Mesendoderm (in vitro differentiated cells): ENCODE measurements around the gene DENND1B.

Experiments used
- DNase-seq: peaks from one replicate; pipeline ENCODE4 v3.0.0; 2013
- H2AK5ac ChIP-seq: 2 replicates; pipeline ENCODE4 v1.6.1; 2013; ENCODE audit warnings: low read length, inconsistent platforms
- H2BK120ac ChIP-seq: 2 replicates; pipeline ENCODE4 v1.6.1; 2013; ENCODE audit warnings: low read depth, mild to moderate bottlenecking, low read length, moderate library complexity, mixed read lengths
- H2BK15ac ChIP-seq: replicated peaks from 2 replicates; pipeline ENCODE4 v1.6.1; 2013; ENCODE audit warnings: low read depth, mild to moderate bottlenecking, moderate library complexity
- H2BK5ac ChIP-seq: 2 replicates; pipeline ENCODE4 v1.6.1; 2013; ENCODE audit warnings: low read length, inconsistent platforms
- H3K18ac ChIP-seq: 2 replicates; pipeline ENCODE4 v1.6.1; 2013; ENCODE audit warnings: mild to moderate bottlenecking, low read length, mixed read lengths
- H3K23ac ChIP-seq: one replicate; pipeline ENCODE4 v1.6.1; 2013; ENCODE audit warnings: low read length
- H3K27ac ChIP-seq: 2 replicates; pipeline ENCODE4 v1.5.1; 2013; ENCODE audit warnings: low read depth, mild to moderate bottlenecking, inconsistent platforms, low read length, moderate library complexity
- H3K27me3 ChIP-seq: 2 replicates; pipeline ENCODE4 v1.6.1; 2013; ENCODE audit warnings: low read length, control low read depth, mild to moderate bottlenecking, inconsistent platforms; ENCODE audit not compliant: insufficient read depth, poor library complexity
- H3K36me3 ChIP-seq: 2 replicates; pipeline ENCODE4 v1.6.1; 2013; ENCODE audit warnings: low read length, inconsistent platforms; ENCODE audit not compliant: control insufficient read depth, insufficient read depth
- H3K4ac ChIP-seq: one replicate; pipeline ENCODE4 v1.6.1; 2013; ENCODE audit warnings: low read depth, mild to moderate bottlenecking, low read length, moderate library complexity
- H3K4me1 ChIP-seq: 2 replicates; pipeline ENCODE4 v1.6.1; 2013; ENCODE audit warnings: low read depth, low read length, inconsistent platforms; ENCODE audit not compliant: control insufficient read depth
- H3K4me2 ChIP-seq: 2 replicates; pipeline ENCODE4 v1.6.1; 2013; ENCODE audit warnings: low read length
- H3K4me3 ChIP-seq: 2 replicates; pipeline ENCODE4 v1.5.1; 2013; ENCODE audit warnings: mild to moderate bottlenecking, low read length
- H3K56ac ChIP-seq: one replicate; pipeline ENCODE4 v1.6.1; 2013; ENCODE audit warnings: low read length
- H3K79me1 ChIP-seq: 2 replicates; pipeline ENCODE4 v1.6.1; 2013; ENCODE audit warnings: low read length, inconsistent platforms
- H3K79me2 ChIP-seq: 2 replicates; pipeline ENCODE4 v1.6.1; 2013; ENCODE audit warnings: mild to moderate bottlenecking, low read length; ENCODE audit not compliant: control insufficient read depth, insufficient read depth
- H3K9ac ChIP-seq: 2 replicates; pipeline ENCODE4 v1.6.1; 2013; ENCODE audit warnings: low read length, inconsistent platforms
- H4K5ac ChIP-seq: one replicate; pipeline ENCODE4 v1.6.1; 2013; ENCODE audit warnings: low read length
- H4K8ac ChIP-seq: one replicate; pipeline ENCODE4 v1.6.1; 2013; ENCODE audit warnings: low read depth, mild to moderate bottlenecking, control low read depth, low read length, moderate library complexity
- WGBS: extraction: QIAGEN DNeasy Blood & Tissue Kit; methylation state at CpG from one replicate; pipeline ENCODE4 v1.1.7; 2013; ENCODE audit warnings: low lambda C conversion rate, missing lambda C conversion rate; ENCODE audit not compliant: insufficient coverage; ENCODE audit errors: extremely low coverage; 5-methylcytosine and 5-hydroxymethylcytosine counted together

The DENND1B gene

DNA sequence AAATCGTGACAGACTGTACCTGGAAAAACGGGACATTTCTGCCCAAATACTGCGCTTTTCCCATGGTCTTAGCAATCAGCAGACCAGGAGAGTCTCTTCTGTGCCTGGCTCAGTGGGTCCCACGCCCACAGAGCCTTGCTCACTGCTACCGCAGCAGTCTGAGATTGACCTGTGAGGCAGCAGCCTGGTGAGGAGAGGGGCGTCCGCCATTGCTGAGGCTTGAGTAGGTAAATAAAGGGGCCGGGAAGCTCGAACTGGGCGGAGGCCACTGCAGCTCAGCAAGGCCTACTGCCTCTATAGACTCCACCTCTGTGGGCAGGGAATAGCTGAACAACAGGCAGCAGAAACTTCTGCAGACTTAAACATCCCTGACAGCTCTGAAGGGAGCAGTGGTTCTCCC lies 203.1 kb downstream of the DENND1B start:
- Histone ChIP-seq H3K18ac (no peak overlapping the region), H3K4ac (no peak overlapping the region), H3K56ac (no peak overlapping the region), H3K79me2 (no peaks in the 10 kb centered on the region), H3K23ac (no peak overlapping the region), H3K9ac (no peak overlapping the region), H3K27ac (no peak overlapping the region), H4K8ac (no peak overlapping the region), H2BK5ac (no peak overlapping the region), H2AK5ac (no peak overlapping the region), H4K5ac (no peak overlapping the region), H3K4me3 (no peak overlapping the region), H2BK120ac (no peak overlapping the region), H3K27me3 (no peaks in the 10 kb centered on the region), H3K79me1 (no peaks in the 10 kb centered on the region), H2BK15ac (no peak overlapping the region), H3K4me1 (no peaks in the 10 kb centered on the region), H3K4me2 (no peak overlapping the region), H3K36me3 (no peaks in the 10 kb centered on the region)
- DNase-seq = no peak
- WGBS = no CpG with 5 or more reads among the region's 10 CpGs

DNA sequence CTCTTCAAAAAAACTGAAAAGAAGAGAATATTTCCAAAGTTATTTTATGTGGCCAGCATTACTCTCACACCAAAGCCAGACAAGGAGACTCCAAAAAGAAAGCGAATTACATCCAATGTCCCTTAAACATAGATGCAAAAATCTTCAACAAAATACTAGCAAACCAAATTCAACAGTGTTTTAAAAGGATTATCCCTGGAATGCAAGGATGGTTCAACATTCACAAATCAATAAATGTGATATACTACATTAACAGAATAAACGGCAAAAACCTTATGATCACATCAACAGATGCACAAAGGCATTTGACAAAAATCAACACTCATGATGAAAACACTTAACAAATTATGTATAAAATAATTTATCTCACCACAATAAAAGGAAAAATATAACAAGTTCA lies 207.8 kb downstream of the DENND1B start:
- no peak overlapping the region for H3K4ac ChIP-seq
- no peak overlapping the region for H3K56ac ChIP-seq
- no peak overlapping the region for H2BK120ac ChIP-seq
- no peaks in the 10 kb centered on the region for H3K4me1 ChIP-seq
- H3K23ac ChIP-seq = no peak overlapping the region
- no peak overlapping the region for H4K8ac ChIP-seq
- H2BK15ac ChIP-seq = no peak overlapping the region
- H4K5ac ChIP-seq = no peak overlapping the region
- no CpG with 5 or more reads among the region's 2 CpGs for WGBS
- H3K18ac ChIP-seq = no peak overlapping the region
- no peak for DNase-seq
- no peak overlapping the region for H3K4me2 ChIP-seq
- H2AK5ac ChIP-seq = no peak overlapping the region
- no peaks in the 10 kb centered on the region for H3K79me2 ChIP-seq
- H3K27me3 ChIP-seq = no peaks in the 10 kb centered on the region
- no peak overlapping the region for H3K4me3 ChIP-seq
- H3K9ac ChIP-seq = no peak overlapping the region
- H2BK5ac ChIP-seq = no peak overlapping the region
- no peaks in the 10 kb centered on the region for H3K36me3 ChIP-seq
- H3K79me1 ChIP-seq = no peaks in the 10 kb centered on the region
- H3K27ac ChIP-seq = no peak overlapping the region

DNA sequence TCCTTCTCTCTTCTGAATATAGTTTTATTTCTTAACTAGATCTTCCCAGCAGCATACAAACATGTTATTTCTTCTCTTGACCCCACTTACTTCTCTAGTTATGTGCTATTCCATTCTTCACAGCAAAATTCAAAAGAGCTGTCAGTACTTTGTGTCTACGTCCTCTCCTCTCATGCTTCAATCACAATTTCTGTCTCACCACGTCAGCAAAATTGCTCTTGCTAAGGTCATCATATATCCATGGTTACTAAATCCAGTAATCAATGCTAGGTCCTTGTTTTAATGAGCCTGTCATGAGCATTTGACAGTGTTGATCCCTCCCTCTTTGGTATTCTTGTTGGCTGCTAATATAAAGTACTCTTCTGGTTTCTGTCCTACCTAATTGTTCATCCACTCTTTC lies 214.2 kb downstream of the DENND1B start:
- Histone ChIP-seq H3K79me1 (no peaks in the 10 kb centered on the region), H2BK120ac (no peak overlapping the region), H3K4ac (no peak overlapping the region), H3K4me2 (no peak overlapping the region), H3K4me1 (no peaks in the 10 kb centered on the region), H3K23ac (no peak overlapping the region), H2AK5ac (no peak overlapping the region), H3K27me3 (no peaks in the 10 kb centered on the region), H4K8ac (no peak overlapping the region), H3K4me3 (no peak overlapping the region), H3K18ac (no peak overlapping the region), H3K56ac (no peak overlapping the region), H3K79me2 (no peaks in the 10 kb centered on the region), H3K36me3 (no peaks in the 10 kb centered on the region), H2BK5ac (no peak overlapping the region), H2BK15ac (no peak overlapping the region), H3K9ac (no peak overlapping the region), H3K27ac (no peak overlapping the region), H4K5ac (no peak overlapping the region)
- WGBS = no CpG with 5 or more reads among the region's 2 CpGs
- DNase-seq = no peak

DNA sequence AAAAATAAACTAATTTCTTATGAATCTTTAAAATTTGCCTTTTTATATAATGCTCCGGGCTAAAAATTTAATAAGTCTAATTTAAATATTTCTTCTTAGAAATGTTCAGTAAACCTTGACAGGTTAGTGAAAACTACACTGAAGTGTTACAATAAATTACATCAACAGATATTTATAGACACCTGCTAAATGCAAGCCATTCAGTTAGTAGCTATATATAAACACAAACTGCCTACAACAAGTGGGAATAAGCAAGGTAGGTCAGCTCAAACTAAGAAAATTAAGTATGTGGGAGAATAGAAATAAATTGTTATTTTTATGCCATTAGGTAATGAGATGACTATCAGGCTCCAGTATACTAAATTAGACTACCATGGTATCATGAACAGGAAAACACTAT lies 215.6 kb downstream of the DENND1B start:
- Histone ChIP-seq H4K5ac (no peak overlapping the region), H3K4me3 (no peak overlapping the region), H2BK120ac (no peak overlapping the region), H3K4ac (no peak overlapping the region), H4K8ac (no peak overlapping the region), H3K9ac (no peak overlapping the region), H3K36me3 (no peaks in the 10 kb centered on the region), H2AK5ac (no peak overlapping the region), H3K27me3 (no peaks in the 10 kb centered on the region), H3K27ac (no peak overlapping the region), H3K79me1 (no peaks in the 10 kb centered on the region), H2BK15ac (no peak overlapping the region), H3K4me2 (no peak overlapping the region), H3K4me1 (no peaks in the 10 kb centered on the region), H2BK5ac (no peak overlapping the region), H3K18ac (no peak overlapping the region), H3K23ac (no peak overlapping the region), H3K56ac (no peak overlapping the region), H3K79me2 (no peaks in the 10 kb centered on the region)
- DNase-seq = no peak
- no CpG with 5 or more reads among the region's 1 CpG for WGBS

DNA sequence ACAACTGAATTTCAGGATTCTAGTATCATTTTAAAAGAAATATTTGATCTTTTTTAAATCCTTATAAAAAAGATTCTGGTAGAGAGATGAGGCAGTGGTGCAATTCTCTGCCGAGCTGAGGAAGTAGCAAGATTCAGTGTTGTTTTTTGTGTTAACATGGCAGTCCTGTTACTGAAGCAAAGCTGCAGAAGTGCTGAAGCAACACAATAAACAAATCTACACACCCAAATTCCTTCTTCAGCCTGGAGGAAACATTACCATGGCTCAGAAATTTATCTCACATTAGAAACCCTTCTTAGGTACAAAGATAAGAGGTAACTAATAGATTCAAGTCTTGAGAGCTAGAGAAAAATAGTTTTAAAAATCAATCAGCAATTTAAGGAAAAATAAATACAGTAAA lies 216.0 kb downstream of the DENND1B start:
- Histone ChIP-seq H2BK120ac (no peak overlapping the region), H3K4me1 (no peaks in the 10 kb centered on the region), H3K27ac (no peak overlapping the region), H3K27me3 (no peaks in the 10 kb centered on the region), H4K5ac (no peak overlapping the region), H3K4me3 (no peak overlapping the region), H3K36me3 (no peaks in the 10 kb centered on the region), H2BK5ac (no peak overlapping the region), H3K56ac (no peak overlapping the region), H4K8ac (no peak overlapping the region), H3K4me2 (no peak overlapping the region), H2AK5ac (no peak overlapping the region), H3K18ac (no peak overlapping the region), H3K79me2 (no peaks in the 10 kb centered on the region), H3K23ac (no peak overlapping the region), H3K4ac (no peak overlapping the region), H2BK15ac (no peak overlapping the region), H3K79me1 (no peaks in the 10 kb centered on the region), H3K9ac (no peak overlapping the region)
- DNase-seq = no peak
- WGBS = no CpG with 5 or more reads among the region's 1 CpG

DNA sequence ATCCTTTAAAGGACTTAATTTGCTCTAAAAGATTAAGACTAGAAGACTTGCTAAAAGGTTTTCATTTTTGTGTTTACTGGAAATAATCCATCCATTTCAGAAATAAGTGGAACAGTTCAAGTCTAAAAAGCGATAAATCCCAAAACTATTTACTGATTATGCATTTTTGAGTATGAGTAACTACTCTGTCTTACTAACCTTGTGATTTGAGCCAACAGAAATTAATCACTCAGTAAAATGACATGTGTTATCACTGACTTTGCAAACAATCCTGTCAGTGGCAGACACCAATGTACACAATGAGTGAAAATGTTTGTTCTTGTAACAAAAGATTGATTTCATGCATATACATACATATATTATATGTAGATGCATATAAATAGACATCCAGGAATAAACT lies 218.0 kb downstream of the DENND1B start:
- WGBS = no CpG with 5 or more reads among the region's 1 CpG
- no peaks in the 10 kb centered on the region for H3K36me3 ChIP-seq
- no peak overlapping the region for H3K4me3 ChIP-seq
- no peak overlapping the region for H2AK5ac ChIP-seq
- no peak for DNase-seq
- no peak overlapping the region for H4K8ac ChIP-seq
- no peak overlapping the region for H3K18ac ChIP-seq
- no peaks in the 10 kb centered on the region for H3K27me3 ChIP-seq
- no peak overlapping the region for H3K4me2 ChIP-seq
- no peak overlapping the region for H3K27ac ChIP-seq
- H2BK5ac ChIP-seq = no peak overlapping the region
- H2BK15ac ChIP-seq = no peak overlapping the region
- no peak overlapping the region for H3K23ac ChIP-seq
- no peak overlapping the region for H3K9ac ChIP-seq
- no peak overlapping the region for H2BK120ac ChIP-seq
- H3K4me1 ChIP-seq = no peaks in the 10 kb centered on the region
- no peaks in the 10 kb centered on the region for H3K79me1 ChIP-seq
- H3K56ac ChIP-seq = no peak overlapping the region
- no peaks in the 10 kb centered on the region for H3K79me2 ChIP-seq
- H3K4ac ChIP-seq = no peak overlapping the region
- H4K5ac ChIP-seq = no peak overlapping the region
